AG04449 (cell line): ENCODE data around the gene PDGFA.

ENCODE experiments used
- CTCF ChIA-PET: fragments of 350-600 bp; formaldehyde crosslinking; extraction: SDS; loops from one replicate; lab custom pipeline; 2021; ENCODE audit warnings: antibody characterized with exemption; lab: Yijun Ruan, JAX
- POLR2A ChIA-PET: fragments of 400-600, 350-600 bp; formaldehyde crosslinking; extraction: SDS; loops from one replicate; lab custom pipeline; 2020; ENCODE audit warnings: antibody characterized with exemption, inconsistent platforms; lab: Yijun Ruan, JAX
- DNase-seq: peaks from one replicate; pipeline ENCODE4 v3.0.0-alpha.2; 2010; ENCODE audit warnings: low read depth, low spot score
- H3K4me3 ChIP-seq: 2 replicates; pipeline ENCODE4 v1.5.1; 2011; ENCODE audit warnings: low read depth, mild to moderate bottlenecking, control low read depth, low read length
- CTCF ChIP-seq: IDR thresholded peaks from one replicate; pipeline ENCODE4 v1.5.1; 2011; ENCODE audit warnings: mild to moderate bottlenecking, moderate library complexity, low read length, control low read depth, inconsistent platforms; ENCODE audit not compliant: insufficient read depth; ENCODE audit errors: missing control alignments

The PDGFA gene

GRCh38 chr7:563629-564170 is 44.1 kb upstream of the PDGFA start:
- H3K4me3 ChIP-seq, result no peak overlapping the region
- no peak for TF ChIP-seq CTCF
- DNase-seq, result no peak
- ChIA-PET CTCF (no interaction called here), POLR2A (no interaction called here)

- ChIA-PET CTCF (no interaction called here), POLR2A (no interaction called here)
- DNase-seq, result no peak
- no peak for TF ChIP-seq CTCF
- H3K4me3 ChIP-seq, result no peak overlapping the region
These were observed 43.4 kb upstream of the PDGFA start for GRCh38 chr7:562789-563628.

GRCh38 chr7:562374-562675 is 42.7 kb upstream of the PDGFA start:
- CTCF ChIA-PET, result no interaction called here
- POLR2A ChIA-PET, result no interaction called here
- TF ChIP-seq CTCF, result no peak

GRCh38 chr7:561631-562373 is 42.2 kb upstream of the PDGFA start:
- ChIA-PET CTCF (no interaction called here), POLR2A (no interaction called here)
- H3K4me3 ChIP-seq, result no peak overlapping the region
- TF ChIP-seq CTCF, result no peak
- DNase-seq, result no peak

More at GRCh38 chr7:562374-562675, 42.7 kb upstream of the PDGFA start:
- DNase-seq, result no peak
- no peak overlapping the region for H3K4me3 ChIP-seq

- H3K4me3 ChIP-seq, result no peak overlapping the region
- no peak for DNase-seq
- POLR2A ChIA-PET, result no interaction called here
- no peak for TF ChIP-seq CTCF
- CTCF ChIA-PET, result no interaction called here
These were observed 41.5 kb upstream of the PDGFA start for GRCh38 chr7:560966-561630.

- POLR2A ChIA-PET, result no interaction called here
- CTCF ChIA-PET, result interaction anchor here (0.6 kb wide), 1 partner anchor 216 kb away, joined by 3 read pairs; no protein-coding TSS in a partner anchor
- no peak for TF ChIP-seq CTCF
- no peak overlapping the region for H3K4me3 ChIP-seq
- DNase-seq, result no peak
These were observed 39.7 kb upstream of the PDGFA start for GRCh38 chr7:559396-559705.
